ENCODE data around the gene TP53TG5.
A peak's percentile ranks its signal among the peaks of the same experiment; 100 is the strongest.

Gene TP53TG5

DNA sequence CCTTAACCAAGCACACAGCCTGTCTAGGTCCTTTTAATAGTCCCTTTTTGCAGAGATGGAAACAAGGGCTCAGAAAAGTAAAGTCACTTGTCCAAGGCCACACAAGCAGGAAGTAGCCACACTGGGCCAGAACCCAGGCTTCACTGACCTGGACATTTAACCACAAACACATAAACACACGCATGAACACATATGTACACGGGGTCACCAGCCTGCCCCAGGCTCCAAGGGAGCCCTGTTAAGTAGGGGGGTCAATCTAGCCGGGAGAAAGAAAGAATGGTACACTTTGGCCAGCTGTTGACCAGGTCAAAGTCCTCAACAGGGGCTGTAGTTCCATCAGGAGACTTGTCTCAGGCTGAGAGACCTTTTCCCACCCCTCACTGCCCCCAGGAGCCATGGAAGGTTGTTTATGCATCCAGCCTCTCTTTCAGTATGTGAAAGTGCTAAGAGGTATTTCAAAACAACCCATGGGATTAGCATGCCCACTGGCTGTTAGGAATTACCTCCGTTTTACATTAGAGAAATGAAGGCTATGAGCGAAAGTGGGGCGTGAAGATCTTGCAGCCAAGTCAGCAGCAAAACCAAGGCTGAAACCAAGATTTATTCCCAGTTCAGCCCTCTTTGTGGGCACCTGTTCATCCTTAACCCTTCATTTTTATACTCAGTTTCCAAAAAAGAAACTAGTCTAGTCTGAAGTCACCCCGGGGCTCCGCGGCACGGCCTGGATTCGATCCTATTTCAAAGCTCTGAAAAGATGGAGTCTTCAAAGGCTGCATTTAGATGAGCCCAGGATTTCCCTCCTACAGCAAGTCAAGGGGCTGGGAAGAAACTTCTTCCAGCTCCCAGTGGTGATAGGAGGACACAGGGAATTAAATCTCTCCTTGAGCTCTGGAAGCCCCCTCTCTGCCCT is 39.7 kb downstream of the TP53TG5 start:
- no peak for TF ChIP-seq Cebpa-rat (IDR thresholded peaks at IDR 0.05)
- Histone ChIP-seq H4K20me1 (peaks cover 0 to 29% (median 0%) of the 10 kb centered on the region in 11 experiments; a peak in 5 of 22 replicates), H3K4me1 (peaks cover 0 to 17% (median 5%) of the 10 kb centered on the region in 10 experiments; a peak in 17 of 20 replicates), H3K27me3 (no peaks in the 10 kb centered on the region), H3K9ac (no peak overlapping the region), H3K36me3 (0 out of 22 replicates have a peak, but pooled peaks cover 0 to 2% (median 0%) of the 10 kb centered on the region in 11 experiments), H3K27ac (no peak overlapping the region), H3K4me3 (no peak overlapping the region), H3K4me2 (peak overlapping the region in 5 of 11 experiments; percentile 5 to 32 (median 24); a peak in 5 of 22 replicates), H3K9me3 (replicated peaks in 1 of 11) (no peaks in the 10 kb centered on the region)

DNA sequence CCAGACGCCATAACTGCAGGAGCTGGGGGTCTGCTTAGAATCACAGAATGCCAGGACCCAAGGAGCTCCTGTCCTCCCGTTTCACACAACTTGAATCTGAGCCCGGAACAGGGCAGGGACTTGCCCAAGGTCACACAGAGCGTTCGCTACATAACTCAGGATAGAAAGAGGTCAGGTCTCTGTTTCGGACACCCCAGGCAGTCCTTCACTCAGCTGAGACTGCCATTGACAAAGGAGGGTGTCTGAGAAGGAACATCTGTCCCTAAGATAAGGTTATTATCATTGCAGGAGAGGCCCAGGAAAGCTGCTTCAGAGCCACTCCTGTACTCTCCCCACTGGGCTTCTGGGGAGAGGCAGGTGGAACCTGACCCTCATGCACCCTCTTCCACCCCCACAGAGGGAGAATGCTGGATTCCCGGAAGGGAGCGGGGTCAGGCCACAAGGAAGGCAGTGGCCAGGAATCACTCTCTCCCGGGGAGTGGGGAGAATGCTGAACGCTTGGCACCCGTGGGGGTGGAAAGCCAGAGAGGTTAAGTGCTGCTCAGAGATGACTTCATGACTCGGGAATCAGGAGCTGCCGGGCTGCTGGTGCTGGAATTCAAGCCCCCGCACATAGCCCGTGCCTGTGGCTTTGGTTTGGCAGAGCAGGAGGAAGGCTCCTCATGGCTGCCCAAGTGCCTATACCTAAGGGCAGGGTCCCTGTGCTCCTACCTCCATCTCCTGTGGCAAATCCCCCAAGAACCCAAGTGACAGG is 40.6 kb downstream of the TP53TG5 start:
- no peaks in the 10 kb centered on the region for H3K9me3 ChIP-seq (replicated peaks in 1 of 11)
- no peak overlapping the region for H3K4me3 ChIP-seq
- peaks cover 0 to 8% (median 0%) of the 10 kb centered on the region in 10 experiments; a peak in 8 of 20 replicates for H3K4me1 ChIP-seq
- H3K36me3 ChIP-seq: peaks cover 0 to 10% (median 0%) of the 10 kb centered on the region in 11 experiments; a peak in 3 of 22 replicates
- peaks cover 0 to 29% (median 0%) of the 10 kb centered on the region in 11 experiments; a peak in 5 of 22 replicates for H4K20me1 ChIP-seq
- H3K27ac ChIP-seq: no peak overlapping the region
- H3K9ac ChIP-seq: 0 out of 22 replicates have a peak overlapping the region, but pooled peaks of 1 of the 11 experiments have one; percentile 14
- TF ChIP-seq Cebpa-rat (IDR thresholded peaks at IDR 0.05): no peak
- H3K4me2 ChIP-seq: no peak overlapping the region
- H3K27me3 ChIP-seq: no peaks in the 10 kb centered on the region

GRCh38 chr20:45336530-45337366 is 41.4 kb downstream of the TP53TG5 start:
- Histone ChIP-seq H3K9ac (0 out of 22 replicates have a peak overlapping the region, but pooled peaks of 1 of the 11 experiments have one; percentile 14), H3K9me3 (replicated peaks in 1 of 11) (no peaks in the 10 kb centered on the region), H3K27ac (no peak overlapping the region), H3K4me1 (peaks cover 0 to 6% (median 0%) of the 10 kb centered on the region in 10 experiments; a peak in 4 of 20 replicates), H3K4me2 (no peak overlapping the region), H3K36me3 (peaks cover 0 to 18% (median 0%) of the 10 kb centered on the region in 11 experiments; a peak in 4 of 22 replicates), H4K20me1 (peaks cover 0 to 29% (median 0%) of the 10 kb centered on the region in 11 experiments; a peak in 5 of 22 replicates), H3K4me3 (no peak overlapping the region), H3K27me3 (no peaks in the 10 kb centered on the region)
- no peak for TF ChIP-seq Cebpa-rat (IDR thresholded peaks at IDR 0.05)

DNA sequence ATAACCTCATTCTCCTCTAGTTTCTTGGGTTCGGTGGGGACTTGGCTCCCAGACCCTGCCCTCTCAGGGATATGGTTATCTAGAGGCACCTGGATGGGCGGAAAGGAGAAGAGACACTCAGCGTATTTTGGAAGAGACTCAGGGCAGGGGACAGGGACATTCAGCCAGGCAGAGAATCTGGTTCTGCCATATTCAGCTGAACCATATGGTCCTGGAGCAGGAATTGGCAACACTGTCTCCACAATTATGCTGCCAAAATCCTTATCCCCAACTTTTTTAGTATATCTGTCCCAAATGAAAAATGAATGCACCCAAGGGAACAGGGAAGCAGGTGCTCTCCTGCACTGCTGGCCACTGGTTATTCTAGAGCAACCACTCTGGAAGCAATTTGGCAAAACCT is 47.6 kb downstream of the TP53TG5 start:
- H3K4me2 ChIP-seq: no peak overlapping the region
- no peak overlapping the region for H3K9ac ChIP-seq
- H3K4me3 ChIP-seq: no peak overlapping the region
- H3K36me3 ChIP-seq: peaks cover 0 to 70% (median 0%) of the 10 kb centered on the region in 11 experiments; a peak in 4 of 22 replicates
- H3K9me3 ChIP-seq (replicated peaks in 1 of 11): no peaks in the 10 kb centered on the region
- H3K4me1 ChIP-seq: peaks cover under 1 to 16% (median 14%) of the 10 kb centered on the region in 10 experiments; a peak in 16 of 20 replicates
- no peak overlapping the region for H3K27ac ChIP-seq
- H4K20me1 ChIP-seq: no peaks in the 10 kb centered on the region
- H3K27me3 ChIP-seq: no peaks in the 10 kb centered on the region
- no peak for TF ChIP-seq Cebpa-rat (IDR thresholded peaks at IDR 0.05)

- Histone ChIP-seq H3K4me3 (no peak overlapping the region), H3K27me3 (no peaks in the 10 kb centered on the region), H3K4me2 (no peak overlapping the region), H3K36me3 (peaks cover 0 to 70% (median 0%) of the 10 kb centered on the region in 11 experiments; a peak in 4 of 22 replicates), H3K27ac (no peak overlapping the region), H3K9me3 (replicated peaks in 1 of 11) (no peaks in the 10 kb centered on the region), H3K9ac (no peak overlapping the region), H4K20me1 (no peaks in the 10 kb centered on the region), H3K4me1 (peaks cover 5 to 24% (median 22%) of the 10 kb centered on the region in 10 experiments; a peak in 16 of 20 replicates)
- TF ChIP-seq Cebpa-rat (IDR thresholded peaks at IDR 0.05): no peak
These were observed 48.4 kb downstream of the TP53TG5 start for GRCh38 chr20:45329497-45330319.

DNA sequence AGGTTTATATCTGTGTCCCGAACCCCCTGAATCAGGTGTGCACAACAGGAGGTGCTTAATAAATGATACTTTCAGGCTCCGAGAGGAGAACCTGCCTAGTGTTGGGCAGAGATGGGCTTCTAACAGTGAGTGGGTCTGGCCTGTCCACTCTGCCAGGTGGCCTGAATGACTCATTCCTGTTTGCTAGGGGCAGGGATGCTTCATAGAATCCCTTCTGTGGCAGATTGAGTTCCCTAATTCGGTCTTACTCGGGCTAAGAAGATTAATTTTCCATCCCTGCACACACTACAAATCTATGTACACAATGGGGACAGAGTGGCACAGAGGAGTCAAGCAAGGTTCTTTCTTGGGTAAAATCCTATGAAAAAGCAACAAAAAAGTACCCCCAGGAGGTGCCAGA is 49.7 kb downstream of the TP53TG5 start:
- no peak for TF ChIP-seq Cebpa-rat (IDR thresholded peaks at IDR 0.05)

GRCh38 chr20:45325371-45325770 is 52.8 kb downstream of the TP53TG5 start:
- Histone ChIP-seq H3K36me3 (peaks cover 0 to 38% (median 0%) of the 10 kb centered on the region in 11 experiments; a peak in 4 of 22 replicates), H3K27me3 (no peaks in the 10 kb centered on the region), H3K9me3 (replicated peaks in 1 of 11) (0 out of 22 replicates have a peak, but pooled peaks cover 0 to 2% (median 0%) of the 10 kb centered on the region in 11 experiments), H3K4me2 (peak overlapping the region in 10 of 11 experiments; percentile 17 to 91 (median 72); a peak in 18 of 22 replicates), H3K4me3 (peak overlapping the region in 1 of 10 experiments; percentile 28; a peak in 1 of 20 replicates), H4K20me1 (no peaks in the 10 kb centered on the region), H3K9ac (peak overlapping the region in 4 of 11 experiments; percentile 0 to 57 (median 52); a peak in 7 of 22 replicates), H3K4me1 (peaks cover 22 to 67% (median 58%) of the 10 kb centered on the region in 10 experiments), H3K27ac (peak overlapping the region in 3 of 11 experiments; percentile 24 to 49 (median 43); a peak in 5 of 22 replicates)
- no peak for TF ChIP-seq Cebpa-rat (IDR thresholded peaks at IDR 0.05)

More for the DNA sequence above, 49.7 kb downstream of the TP53TG5 start:
- Histone ChIP-seq H3K36me3 (peaks cover 0 to 69% (median 0%) of the 10 kb centered on the region in 11 experiments; a peak in 4 of 22 replicates), H3K9ac (no peak overlapping the region), H3K9me3 (replicated peaks in 1 of 11) (no peaks in the 10 kb centered on the region), H3K27me3 (no peaks in the 10 kb centered on the region), H4K20me1 (no peaks in the 10 kb centered on the region), H3K4me1 (peaks cover 8 to 37% (median 34%) of the 10 kb centered on the region in 10 experiments), H3K4me2 (no peak overlapping the region), H3K27ac (no peak overlapping the region), H3K4me3 (no peak overlapping the region)
